Measurements from ENCODE around the gene SQSTM1.

Gene SQSTM1

GRCh38 chr5:179777456-179777855, 43.2 kb upstream of the SQSTM1 start:
- no peak for DNase-seq (ENCODE audit: low read depth)
- TF ChIP-seq, protein P1, sequence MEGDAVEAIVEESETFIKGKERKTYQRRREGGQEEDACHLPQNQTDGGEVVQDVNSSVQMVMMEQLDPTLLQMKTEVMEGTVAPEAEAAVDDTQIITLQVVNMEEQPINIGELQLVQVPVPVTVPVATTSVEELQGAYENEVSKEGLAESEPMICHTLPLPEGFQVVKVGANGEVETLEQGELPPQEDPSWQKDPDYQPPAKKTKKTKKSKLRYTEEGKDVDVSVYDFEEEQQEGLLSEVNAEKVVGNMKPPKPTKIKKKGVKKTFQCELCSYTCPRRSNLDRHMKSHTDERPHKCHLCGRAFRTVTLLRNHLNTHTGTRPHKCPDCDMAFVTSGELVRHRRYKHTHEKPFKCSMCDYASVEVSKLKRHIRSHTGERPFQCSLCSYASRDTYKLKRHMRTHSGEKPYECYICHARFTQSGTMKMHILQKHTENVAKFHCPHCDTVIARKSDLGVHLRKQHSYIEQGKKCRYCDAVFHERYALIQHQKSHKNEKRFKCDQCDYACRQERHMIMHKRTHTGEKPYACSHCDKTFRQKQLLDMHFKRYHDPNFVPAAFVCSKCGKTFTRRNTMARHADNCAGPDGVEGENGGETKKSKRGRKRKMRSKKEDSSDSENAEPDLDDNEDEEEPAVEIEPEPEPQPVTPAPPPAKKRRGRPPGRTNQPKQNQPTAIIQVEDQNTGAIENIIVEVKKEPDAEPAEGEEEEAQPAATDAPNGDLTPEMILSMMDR (IDR thresholded peaks at IDR 0.05; ENCODE audit: low read depth, low read length, missing control alignments): no peak
- H3K4me3 ChIP-seq (ENCODE audit: low read depth, low read length): no peak overlapping the region
- in situ Hi-C loops (cut with HindIII; ENCODE audit: low sequenced_read_pairs): no loop called here

GRCh38 chr5:179777909-179778308, 42.8 kb upstream of the SQSTM1 start:
- no peak overlapping the region for H3K4me3 ChIP-seq (ENCODE audit: low read depth, low read length)
- DNase-seq (ENCODE audit: low read depth): no peak
- in situ Hi-C loops (cut with HindIII; ENCODE audit: low sequenced_read_pairs): no loop called here
- TF ChIP-seq, protein P1 (IDR thresholded peaks at IDR 0.05; ENCODE audit: low read depth, low read length, missing control alignments): no peak

- DNase-seq (ENCODE audit: low read depth): no peak
- TF ChIP-seq, protein P1 (IDR thresholded peaks at IDR 0.05; ENCODE audit: low read depth, low read length, missing control alignments): no peak
- in situ Hi-C loops (cut with HindIII; ENCODE audit: low sequenced_read_pairs): no loop called here
- no peak overlapping the region for H3K4me3 ChIP-seq (ENCODE audit: low read depth, low read length)
Measured at GRCh38 chr5:179778591-179778990, 42.1 kb upstream of the SQSTM1 start.

DNA sequence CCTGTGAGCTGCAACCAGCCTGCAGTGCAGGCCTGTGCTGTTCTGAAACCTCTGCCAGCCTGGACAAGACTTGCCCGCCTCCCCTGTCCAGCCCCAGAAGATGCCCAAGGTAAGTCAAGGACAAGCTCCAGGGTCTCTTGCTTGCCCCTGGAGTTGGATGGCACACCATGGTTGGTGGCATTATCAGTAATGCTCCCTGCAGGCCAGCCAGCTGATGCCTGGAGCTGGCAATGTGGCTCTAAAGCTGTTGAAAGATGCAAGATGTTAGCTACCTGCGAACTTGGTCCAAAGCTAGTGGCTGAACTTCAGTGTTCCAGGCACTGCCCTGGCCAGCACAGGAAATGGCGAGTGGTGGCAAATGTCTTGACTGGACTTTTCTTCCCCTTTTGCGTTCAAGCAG, 40.9 kb upstream of the SQSTM1 start:
- in situ Hi-C loops (cut with HindIII; ENCODE audit: low sequenced_read_pairs): no loop called here
- TF ChIP-seq, protein P1 (IDR thresholded peaks at IDR 0.05; ENCODE audit: low read depth, low read length, missing control alignments): no peak
- no peak overlapping the region for H3K4me3 ChIP-seq (ENCODE audit: low read depth, low read length)
- DNase-seq (ENCODE audit: low read depth): no peak

DNA sequence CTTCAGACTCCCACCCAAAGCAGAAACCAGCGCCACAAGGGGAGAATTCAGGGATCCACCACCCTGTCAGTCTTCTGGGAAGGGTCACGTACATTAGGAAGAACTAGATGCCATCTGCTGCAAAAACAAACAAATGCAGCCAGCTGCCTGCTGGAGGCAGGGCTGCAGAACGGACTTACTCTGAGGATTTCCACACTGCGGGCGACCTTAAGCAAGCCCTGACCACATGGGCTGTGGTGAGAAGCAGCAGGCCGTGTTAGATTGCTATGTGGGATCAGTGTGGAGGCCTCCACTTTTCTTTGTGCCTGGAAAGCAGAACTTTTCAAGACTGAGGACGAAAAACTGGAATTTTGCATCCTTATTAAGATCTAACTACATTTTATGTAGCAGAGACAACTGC, 40.3 kb upstream of the SQSTM1 start:
- TF ChIP-seq, protein P1 (IDR thresholded peaks at IDR 0.05; ENCODE audit: low read depth, low read length, missing control alignments): no peak
- in situ Hi-C loops (cut with HindIII; ENCODE audit: low sequenced_read_pairs): no loop called here
- H3K4me3 ChIP-seq (ENCODE audit: low read depth, low read length): no peak overlapping the region
- no peak for DNase-seq (ENCODE audit: low read depth)

GRCh38 chr5:179781846-179782245, 38.9 kb upstream of the SQSTM1 start:
- TF ChIP-seq, protein P1 (IDR thresholded peaks at IDR 0.05; ENCODE audit: low read depth, low read length, missing control alignments): no peak
- in situ Hi-C loops (cut with HindIII; ENCODE audit: low sequenced_read_pairs): no loop called here
- no peak overlapping the region for H3K4me3 ChIP-seq (ENCODE audit: low read depth, low read length)
- no peak for DNase-seq (ENCODE audit: low read depth)

DNA sequence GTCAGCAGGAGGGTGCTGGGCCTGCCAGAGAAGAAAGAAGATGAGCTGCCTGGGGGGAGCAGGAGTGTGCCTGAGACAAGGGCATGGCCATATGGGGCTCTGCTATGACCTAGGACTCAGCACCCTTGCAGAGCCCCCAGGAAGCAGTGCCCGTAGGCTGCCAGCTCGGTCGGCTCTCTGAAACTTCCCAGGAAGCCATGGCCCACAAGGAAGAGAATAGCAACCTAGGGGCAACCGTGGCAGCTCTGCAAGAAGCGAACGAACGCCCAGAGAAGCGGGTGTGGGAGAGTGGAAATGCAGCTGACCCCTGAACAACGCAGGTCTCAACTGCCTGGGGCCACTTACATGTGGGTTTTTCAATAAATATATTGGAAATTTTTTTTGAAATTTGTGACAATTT, 37.6 kb upstream of the SQSTM1 start:
- in situ Hi-C loops (cut with HindIII; ENCODE audit: low sequenced_read_pairs): no loop called here
- no peak overlapping the region for H3K4me3 ChIP-seq (ENCODE audit: low read depth, low read length)
- DNase-seq (ENCODE audit: low read depth): no peak
- TF ChIP-seq, protein P1 (IDR thresholded peaks at IDR 0.05; ENCODE audit: low read depth, low read length, missing control alignments): no peak

All from astrocyte of the cerebellum (primary cell).